Lower lobe of right lung (tissue), 2 donors: ENCODE data around the gene AUTS2. TPM values are rescaled to one million over a fixed set of nuclear protein-coding genes. Genes with fewer than 3 reads are reported as not detected.

Experiments used
- ATAC-seq, 2 donors: fragments of 200-7000 bp; cut with Tn5 transposase; one replicate each; pipeline ENCODE4 v1.9.1; 2020 to 2022; ENCODE audit warnings: mild to moderate bottlenecking in 2 of 2, moderate library complexity in 2 of 2
- DNase-seq: peaks from one replicate; pipeline ENCODE4 v3.0.0-alpha.2; 2020
- H3K27ac ChIP-seq: fragments of 200-600 bp; one replicate; pipeline ENCODE4 v1.8.0; 2022
- H3K27me3 ChIP-seq: fragments of 200-600 bp; one replicate; pipeline ENCODE4 v1.8.0; 2022; ENCODE audit warnings: low read depth
- H3K36me3 ChIP-seq: fragments of 200-600 bp; one replicate; pipeline ENCODE4 v1.8.0; 2022; ENCODE audit warnings: mild to moderate bottlenecking
- H3K4me1 ChIP-seq: fragments of 200-600 bp; one replicate; pipeline ENCODE4 v1.8.0; 2022
- H3K4me3 ChIP-seq: fragments of 200-600 bp; one replicate; pipeline ENCODE4 v1.8.0; 2022; ENCODE audit warnings: mild to moderate bottlenecking
- H3K9me3 ChIP-seq: fragments of 200-600 bp; one replicate; pipeline ENCODE4 v1.8.0; 2022
- intact Hi-C: fragments of 100-400 bp; cut with DNase I; formaldehyde crosslinking; loops from one replicate; pipeline ENCODE4 v1.11.0; 2022
- total RNA-seq: library from RNA; stranded (reverse); fragmentation: NEBNext Ultra II Directional; extraction: Animal tissue kit (Norgen Biotek cat#: 25700); gene quantifications from one replicate; pipeline ENCODE4 v1.2.1, GENCODE V29; 2021
- TF ChIP-seq, protein P1 (sequence below): fragments of 200-600 bp; IDR thresholded peaks from one replicate; pipeline ENCODE4 v1.8.0; 2022; ENCODE audit warnings: antibody characterized with exemption, mild to moderate bottlenecking
- donor health status: DM: no; HTN: yes; CAD: no; lungs with severe emphysema.

Gene AUTS2
- total RNA-seq, 1 donor from 2014 or later = 45.7 TPM

DNA sequence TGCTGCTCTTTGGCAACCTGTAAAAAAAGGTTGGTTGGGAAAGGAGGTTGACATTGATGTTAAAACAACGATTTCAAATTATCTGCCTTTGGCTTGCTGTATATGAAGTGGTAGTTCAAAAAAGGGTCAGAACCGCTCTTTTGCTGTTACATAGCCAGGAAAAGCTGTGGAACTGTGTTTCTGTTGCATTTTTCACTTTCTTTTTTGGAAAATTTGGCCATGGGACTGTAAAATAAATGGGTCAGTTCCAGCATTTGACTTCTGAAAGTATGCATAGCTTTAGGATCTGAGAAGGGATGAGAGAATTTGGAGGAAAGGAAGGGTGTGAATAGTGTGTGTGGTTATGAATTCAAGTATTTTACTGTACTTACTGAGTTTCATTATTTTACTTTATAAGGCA, 7.3 kb downstream of the AUTS2 start:
- no peak overlapping the region for H3K27ac ChIP-seq
- H3K9me3 ChIP-seq = no peaks in the 10 kb centered on the region
- H3K4me1 ChIP-seq = peaks cover 14% of the 10 kb centered on the region
- no peaks in the 10 kb centered on the region for H3K36me3 ChIP-seq
- H3K4me3 ChIP-seq = no peak overlapping the region
- intact Hi-C loops = no loop called here
- no peaks in the 10 kb centered on the region for H3K27me3 ChIP-seq
- ATAC-seq (no peak), DNase-seq (no peak)
- TF ChIP-seq, protein P1, sequence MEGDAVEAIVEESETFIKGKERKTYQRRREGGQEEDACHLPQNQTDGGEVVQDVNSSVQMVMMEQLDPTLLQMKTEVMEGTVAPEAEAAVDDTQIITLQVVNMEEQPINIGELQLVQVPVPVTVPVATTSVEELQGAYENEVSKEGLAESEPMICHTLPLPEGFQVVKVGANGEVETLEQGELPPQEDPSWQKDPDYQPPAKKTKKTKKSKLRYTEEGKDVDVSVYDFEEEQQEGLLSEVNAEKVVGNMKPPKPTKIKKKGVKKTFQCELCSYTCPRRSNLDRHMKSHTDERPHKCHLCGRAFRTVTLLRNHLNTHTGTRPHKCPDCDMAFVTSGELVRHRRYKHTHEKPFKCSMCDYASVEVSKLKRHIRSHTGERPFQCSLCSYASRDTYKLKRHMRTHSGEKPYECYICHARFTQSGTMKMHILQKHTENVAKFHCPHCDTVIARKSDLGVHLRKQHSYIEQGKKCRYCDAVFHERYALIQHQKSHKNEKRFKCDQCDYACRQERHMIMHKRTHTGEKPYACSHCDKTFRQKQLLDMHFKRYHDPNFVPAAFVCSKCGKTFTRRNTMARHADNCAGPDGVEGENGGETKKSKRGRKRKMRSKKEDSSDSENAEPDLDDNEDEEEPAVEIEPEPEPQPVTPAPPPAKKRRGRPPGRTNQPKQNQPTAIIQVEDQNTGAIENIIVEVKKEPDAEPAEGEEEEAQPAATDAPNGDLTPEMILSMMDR = no peak

DNA sequence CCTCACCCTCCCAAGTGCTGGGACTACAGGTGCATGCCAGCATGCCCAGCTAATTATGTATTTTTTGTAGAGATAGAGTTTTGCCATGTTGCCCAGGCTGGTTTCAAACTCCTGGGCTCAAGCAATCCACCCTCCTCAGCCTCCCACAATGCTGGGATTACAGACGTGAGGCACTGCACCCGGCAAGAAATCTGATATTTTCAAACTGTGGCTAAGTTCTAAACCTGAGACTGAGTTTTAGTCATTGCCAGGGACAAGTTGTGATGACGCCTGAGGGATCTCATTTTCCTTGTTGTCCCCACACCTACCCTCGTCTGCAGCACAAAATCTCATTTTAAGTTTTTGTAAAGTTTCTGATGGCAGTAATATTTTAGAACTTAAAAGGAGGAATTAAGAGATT, 9.8 kb downstream of the AUTS2 start:
- H3K36me3 ChIP-seq = no peaks in the 10 kb centered on the region
- TF ChIP-seq, protein P1 = no peak
- H3K4me3 ChIP-seq = no peak overlapping the region
- no peak overlapping the region for H3K27ac ChIP-seq
- intact Hi-C loops = no loop called here
- H3K27me3 ChIP-seq = no peaks in the 10 kb centered on the region
- no peaks in the 10 kb centered on the region for H3K9me3 ChIP-seq
- DNase-seq = no peak
- ATAC-seq = no peak
- peaks cover 21% of the 10 kb centered on the region for H3K4me1 ChIP-seq

DNA sequence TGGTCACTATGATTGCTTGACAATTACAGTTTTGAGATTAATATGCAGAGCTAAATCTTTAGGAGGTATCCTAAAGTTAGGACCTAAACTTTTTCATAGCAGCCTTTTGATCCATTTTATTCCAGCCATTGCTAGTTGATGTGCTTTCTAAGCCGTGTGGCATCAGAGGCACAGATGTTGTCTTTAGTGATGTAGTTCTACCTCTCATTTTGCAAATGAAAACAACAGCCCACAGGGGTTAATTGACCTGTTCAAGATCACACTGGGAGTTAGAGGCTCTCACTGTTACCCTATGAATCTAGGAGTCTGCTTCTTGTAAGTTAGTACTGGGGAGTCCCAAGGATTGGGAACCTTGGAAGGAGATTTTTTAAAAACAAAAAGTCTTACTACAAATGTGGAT, 10.6 kb downstream of the AUTS2 start:
- no peaks in the 10 kb centered on the region for H3K9me3 ChIP-seq
- no peaks in the 10 kb centered on the region for H3K36me3 ChIP-seq
- peaks cover 16% of the 10 kb centered on the region for H3K4me1 ChIP-seq
- intact Hi-C loops = no loop called here
- H3K27me3 ChIP-seq = no peaks in the 10 kb centered on the region
- H3K27ac ChIP-seq = no peak overlapping the region
- no peak for DNase-seq
- ATAC-seq = no peak
- H3K4me3 ChIP-seq = no peak overlapping the region
- TF ChIP-seq, protein P1 = no peak

DNA sequence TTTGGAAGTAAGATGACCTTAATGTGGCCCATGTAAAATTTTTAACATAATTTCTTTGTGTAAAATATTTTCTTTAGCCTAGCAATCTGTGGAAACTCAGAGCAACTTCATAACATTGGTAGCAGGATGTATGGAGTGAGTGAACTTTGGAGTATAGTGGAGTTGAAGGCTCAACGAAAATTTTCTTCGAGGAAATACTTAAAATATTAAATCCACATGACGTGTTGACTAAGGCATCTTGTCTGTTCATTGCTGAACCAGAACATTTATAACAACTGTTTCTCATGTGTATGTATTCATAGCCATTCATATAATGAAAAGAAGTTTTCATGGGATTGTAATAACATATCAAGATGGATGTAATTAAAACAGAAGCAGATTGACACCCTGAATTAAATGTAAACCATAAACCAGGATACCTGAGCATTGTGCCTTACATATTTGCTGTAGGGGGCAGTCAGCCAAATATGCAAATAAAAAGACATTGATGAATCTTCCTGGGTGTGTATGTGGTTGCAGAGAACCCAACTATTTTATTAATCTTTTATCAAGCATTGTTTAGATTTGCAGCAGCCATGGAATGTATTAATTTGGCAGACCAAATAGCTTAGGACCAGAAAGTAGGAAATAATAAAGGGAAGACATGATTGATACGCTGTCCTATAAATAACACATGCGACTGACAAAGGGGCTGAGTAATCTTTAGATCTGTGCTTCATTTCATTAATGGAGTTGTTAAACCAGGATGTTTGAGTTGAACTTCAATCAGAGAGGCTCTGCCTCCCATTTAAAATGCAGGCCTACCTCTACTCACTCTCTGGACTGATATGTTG, 11.5 kb downstream of the AUTS2 start:
- ATAC-seq (no peak), DNase-seq (no peak)
- TF ChIP-seq, protein P1 = no peak
- intact Hi-C loops = no loop called here
- Histone ChIP-seq H3K4me1 (peaks cover 11% of the 10 kb centered on the region), H3K36me3 (no peaks in the 10 kb centered on the region), H3K27me3 (no peaks in the 10 kb centered on the region), H3K9me3 (no peaks in the 10 kb centered on the region), H3K27ac (no peak overlapping the region), H3K4me3 (no peak overlapping the region)

DNA sequence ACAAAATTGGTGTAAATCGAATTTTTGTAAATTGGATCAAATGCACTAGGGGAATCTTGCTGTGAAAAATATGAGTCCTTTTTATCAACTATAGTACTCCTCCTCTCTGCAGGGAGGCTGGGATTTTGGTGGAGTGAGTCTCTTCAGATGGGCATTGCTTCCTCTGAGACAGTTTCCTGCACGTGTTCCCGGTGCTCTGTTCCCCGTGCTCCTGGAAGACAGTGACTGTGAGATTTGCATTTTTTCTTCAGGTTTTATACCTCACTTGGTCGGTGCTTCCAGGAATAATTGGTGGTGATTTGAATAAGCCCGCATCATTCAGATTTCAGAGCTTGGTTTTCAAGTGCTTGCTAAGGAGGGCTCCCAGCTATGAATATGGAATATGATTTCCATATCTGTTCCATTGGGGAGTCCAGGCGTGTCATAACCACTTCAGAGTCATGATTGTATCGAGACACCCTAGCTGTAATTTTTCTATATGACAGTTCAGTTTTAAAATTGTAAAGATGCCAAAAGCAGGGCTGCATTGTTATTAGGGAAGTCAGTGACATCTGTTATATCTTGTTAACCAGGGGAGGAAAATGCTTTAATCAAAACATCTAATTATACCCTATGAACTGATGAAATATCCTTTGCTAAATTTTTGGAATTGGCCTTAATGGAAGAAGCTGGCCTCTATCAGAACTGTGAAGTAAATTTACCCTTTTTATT, 12.3 kb downstream of the AUTS2 start:
- intact Hi-C loops = no loop called here
- no peak for ATAC-seq

More for the DNA sequence above, 12.3 kb downstream of the AUTS2 start:
- TF ChIP-seq, protein P1 = no peak
- H3K9me3 ChIP-seq = no peaks in the 10 kb centered on the region
- no peaks in the 10 kb centered on the region for H3K27me3 ChIP-seq
- no peak overlapping the region for H3K4me3 ChIP-seq
- H3K4me1 ChIP-seq = peaks cover 11% of the 10 kb centered on the region
- no peak overlapping the region for H3K27ac ChIP-seq
- no peak for DNase-seq
- no peaks in the 10 kb centered on the region for H3K36me3 ChIP-seq
